HS-27A (cell line): ENCODE data around the gene CYP1A2.

Experiments used
- DNase-seq: peaks from one replicate; pipeline ENCODE4 v3.0.0-alpha.2; 2012; ENCODE audit warnings: low read depth, missing footprints

CYP1A2 gene

GRCh38 chr15:74790080-74790916 is 41.7 kb downstream of the CYP1A2 start:
- peak; percentile 93 for DNase-seq

- DNase-seq: no peak
Observed at GRCh38 chr15:74791007-74791406, 42.4 kb downstream of the CYP1A2 start.

- no peak for DNase-seq
Observed at GRCh38 chr15:74791667-74792066, 43.0 kb downstream of the CYP1A2 start.

- no peak for DNase-seq
Observed at GRCh38 chr15:74792227-74793016, 43.8 kb downstream of the CYP1A2 start.

DNA sequence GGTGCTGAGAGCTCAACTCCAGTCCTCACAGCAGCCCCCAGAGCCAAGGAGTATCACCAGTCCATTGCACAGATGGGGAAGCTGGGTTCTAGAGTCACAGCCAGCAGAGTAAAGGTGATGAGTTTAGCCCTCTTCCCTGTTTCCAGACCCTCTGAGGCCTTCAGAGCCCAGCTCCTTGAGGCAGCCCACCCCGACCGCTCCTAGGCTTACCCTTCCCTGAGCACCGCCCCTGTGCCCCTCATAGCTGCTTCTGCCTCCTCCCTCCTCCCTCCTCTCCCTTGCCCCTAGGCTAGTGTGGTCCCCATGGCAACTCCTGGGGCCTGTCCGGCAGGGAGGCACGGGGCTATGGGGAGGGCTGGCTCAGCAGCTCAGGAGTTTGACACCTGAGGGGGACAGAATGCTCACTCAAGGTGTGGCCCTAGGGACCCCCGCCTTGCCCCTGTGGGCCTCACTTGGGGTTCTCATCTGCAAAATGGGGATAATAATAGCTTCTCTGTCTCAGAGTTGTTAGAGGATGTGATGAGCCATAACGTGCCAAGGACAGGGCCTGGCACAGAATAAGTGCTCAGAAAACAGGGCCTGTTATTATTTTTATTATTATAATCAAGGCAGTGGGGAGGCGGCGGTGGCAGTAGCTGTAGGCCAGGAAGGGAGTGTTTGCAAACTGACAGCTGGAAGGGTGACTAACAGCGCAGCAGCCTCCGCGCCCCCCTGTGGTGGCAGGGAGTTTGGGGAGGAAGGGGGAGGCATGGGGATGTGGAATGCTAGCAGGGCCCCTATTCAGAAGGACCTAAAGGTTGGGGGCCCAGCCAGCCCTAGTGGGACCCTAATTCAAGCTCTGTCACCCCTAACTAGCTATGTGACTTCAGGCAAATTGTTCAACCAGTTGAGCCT is 44.7 kb downstream of the CYP1A2 start:
- DNase-seq: no peak

GRCh38 chr15:74794248-74794969 is 45.8 kb downstream of the CYP1A2 start:
- DNase-seq: no peak

GRCh38 chr15:74794970-74795349 is 46.3 kb downstream of the CYP1A2 start:
- DNase-seq: no peak

DNA sequence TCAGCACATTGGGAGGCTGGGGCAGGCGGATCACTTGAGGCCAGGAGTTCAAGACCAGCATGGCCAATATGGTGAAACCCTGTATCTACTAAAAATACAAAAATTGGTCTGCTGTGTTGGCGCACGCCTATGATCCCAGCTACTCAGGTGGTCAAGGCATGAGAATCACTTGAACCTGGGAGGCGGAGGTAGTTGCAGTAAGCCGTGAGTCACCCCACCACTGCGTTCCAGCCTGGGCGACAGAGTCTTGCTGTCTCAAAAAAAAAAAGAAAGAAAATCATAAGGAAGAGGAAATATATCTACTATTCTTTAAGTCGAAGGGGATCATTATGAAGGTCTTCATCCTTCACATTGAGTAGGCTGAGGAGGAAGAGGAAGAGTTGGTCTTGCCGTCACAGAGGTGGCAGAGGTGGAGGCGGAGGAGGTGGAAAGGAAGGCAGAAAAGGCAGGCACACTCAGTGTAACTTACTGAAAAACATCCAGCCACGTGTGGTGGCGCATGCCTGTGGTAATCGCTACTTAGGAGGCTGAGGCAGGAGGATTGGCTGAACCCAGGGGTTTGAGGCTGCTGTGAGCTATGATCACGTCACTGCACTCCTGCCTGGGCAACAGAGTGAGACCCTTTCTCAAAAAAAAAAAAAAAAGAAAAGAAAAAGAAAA is 47.5 kb downstream of the CYP1A2 start:
- DNase-seq: no peak

- no peak for DNase-seq
Observed at GRCh38 chr15:74798388-74799254, 50.0 kb downstream of the CYP1A2 start.

DNA sequence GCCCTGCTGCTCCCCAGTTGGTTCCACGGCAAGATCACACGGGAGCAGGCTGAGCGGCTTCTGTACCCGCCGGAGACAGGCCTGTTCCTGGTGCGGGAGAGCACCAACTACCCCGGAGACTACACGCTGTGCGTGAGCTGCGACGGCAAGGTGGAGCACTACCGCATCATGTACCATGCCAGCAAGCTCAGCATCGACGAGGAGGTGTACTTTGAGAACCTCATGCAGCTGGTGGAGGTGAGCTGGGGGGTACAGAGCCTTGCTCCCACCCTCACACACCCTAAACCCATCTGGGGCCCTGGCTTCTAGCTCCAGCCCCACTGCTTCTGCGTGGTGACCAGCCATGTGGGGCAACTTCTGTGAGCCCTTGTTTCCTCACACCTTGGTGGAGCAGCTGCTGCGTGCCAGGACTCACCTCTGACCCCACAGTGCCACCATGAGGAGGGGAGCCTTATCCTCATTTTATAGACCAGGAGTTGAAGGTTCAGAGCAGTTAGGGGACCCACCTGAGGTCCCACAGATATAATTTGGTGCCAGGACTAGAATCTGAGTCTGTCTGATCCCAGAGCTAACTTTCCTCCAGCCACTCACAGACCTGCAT is 50.7 kb downstream of the CYP1A2 start:
- no peak for DNase-seq

GRCh38 chr15:74799856-74800558 is 51.4 kb downstream of the CYP1A2 start:
- DNase-seq: no peak

DNA sequence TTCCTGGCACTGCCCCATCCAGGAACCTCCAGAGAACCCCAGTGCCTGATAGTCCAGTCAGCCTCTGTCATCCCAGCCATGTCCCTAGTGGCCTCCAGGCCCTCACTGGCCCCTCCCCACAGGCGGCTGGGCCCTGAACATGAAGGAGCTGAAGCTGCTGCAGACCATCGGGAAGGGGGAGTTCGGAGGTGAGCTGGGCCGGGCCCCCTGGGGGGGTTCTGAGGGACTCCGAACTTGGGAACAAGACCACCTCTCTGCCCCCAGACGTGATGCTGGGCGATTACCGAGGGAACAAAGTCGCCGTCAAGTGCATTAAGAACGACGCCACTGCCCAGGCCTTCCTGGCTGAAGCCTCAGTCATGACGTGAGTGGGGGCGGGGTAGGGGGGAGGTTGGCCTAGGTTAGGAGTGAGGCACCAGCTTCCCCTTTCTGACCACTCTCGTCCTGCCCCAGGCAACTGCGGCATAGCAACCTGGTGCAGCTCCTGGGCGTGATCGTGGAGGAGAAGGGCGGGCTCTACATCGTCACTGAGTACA is 52.0 kb downstream of the CYP1A2 start:
- DNase-seq: no peak

- DNase-seq: no peak
Observed at GRCh38 chr15:74801311-74801997, 52.8 kb downstream of the CYP1A2 start.

GRCh38 chr15:74802290-74802689 is 53.6 kb downstream of the CYP1A2 start:
- no peak for DNase-seq

DNA sequence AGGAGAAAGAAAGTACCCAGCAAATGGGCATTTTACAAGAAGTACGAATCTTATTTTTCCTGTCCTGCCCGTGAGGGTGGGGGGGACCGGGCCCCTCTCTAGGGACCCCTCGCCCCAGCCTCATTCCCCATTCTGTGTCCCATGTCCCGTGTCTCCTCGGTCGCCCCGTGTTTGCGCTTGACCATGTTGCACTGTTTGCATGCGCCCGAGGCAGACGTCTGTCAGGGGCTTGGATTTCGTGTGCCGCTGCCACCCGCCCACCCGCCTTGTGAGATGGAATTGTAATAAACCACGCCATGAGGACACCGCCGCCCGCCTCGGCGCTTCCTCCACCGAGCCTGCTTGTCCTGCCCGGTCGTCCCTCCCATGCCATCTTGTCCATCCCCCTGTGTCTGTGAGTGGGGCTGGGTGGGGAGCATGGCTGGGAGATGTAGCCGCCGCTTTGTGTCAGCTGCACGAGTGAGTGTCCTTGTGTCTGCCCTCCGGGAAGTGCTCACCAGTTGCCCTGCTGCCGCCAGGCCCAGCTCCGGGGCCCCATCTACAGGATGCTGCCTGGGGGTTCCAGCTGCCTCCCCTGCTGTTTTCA is 54.3 kb downstream of the CYP1A2 start:
- DNase-seq: no peak

- no peak for DNase-seq
Observed at GRCh38 chr15:74804935-74805334, 56.3 kb downstream of the CYP1A2 start.
